ENCODE results near the gene SEPHS2.

Gene SEPHS2

GRCh38 chr16:30429418-30429677 lies 16.3 kb downstream of the SEPHS2 start:
- no peak for DNase-seq

DNA sequence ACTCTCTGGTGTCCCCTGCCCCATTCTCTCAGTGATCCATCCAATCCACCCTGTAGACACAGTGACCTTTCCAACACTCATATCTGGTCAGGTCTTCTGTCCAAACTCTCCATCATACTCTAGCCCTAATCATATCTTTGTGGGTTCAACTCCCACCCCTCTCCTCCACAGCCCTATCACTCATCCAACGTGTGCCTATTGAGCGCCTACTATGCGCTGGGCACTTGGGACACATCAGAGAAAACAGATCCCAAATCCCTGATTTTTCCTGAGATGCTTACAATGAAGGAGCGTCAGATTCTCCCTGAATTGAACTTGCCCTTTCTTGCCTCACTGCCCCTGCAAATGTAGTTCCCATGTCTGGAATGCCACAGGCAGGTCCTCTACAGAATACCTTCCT lies 17.6 kb downstream of the SEPHS2 start:
- no peak for DNase-seq

- no peak for DNase-seq
Measured at GRCh38 chr16:30421010-30421409, 24.7 kb downstream of the SEPHS2 start.

DNA sequence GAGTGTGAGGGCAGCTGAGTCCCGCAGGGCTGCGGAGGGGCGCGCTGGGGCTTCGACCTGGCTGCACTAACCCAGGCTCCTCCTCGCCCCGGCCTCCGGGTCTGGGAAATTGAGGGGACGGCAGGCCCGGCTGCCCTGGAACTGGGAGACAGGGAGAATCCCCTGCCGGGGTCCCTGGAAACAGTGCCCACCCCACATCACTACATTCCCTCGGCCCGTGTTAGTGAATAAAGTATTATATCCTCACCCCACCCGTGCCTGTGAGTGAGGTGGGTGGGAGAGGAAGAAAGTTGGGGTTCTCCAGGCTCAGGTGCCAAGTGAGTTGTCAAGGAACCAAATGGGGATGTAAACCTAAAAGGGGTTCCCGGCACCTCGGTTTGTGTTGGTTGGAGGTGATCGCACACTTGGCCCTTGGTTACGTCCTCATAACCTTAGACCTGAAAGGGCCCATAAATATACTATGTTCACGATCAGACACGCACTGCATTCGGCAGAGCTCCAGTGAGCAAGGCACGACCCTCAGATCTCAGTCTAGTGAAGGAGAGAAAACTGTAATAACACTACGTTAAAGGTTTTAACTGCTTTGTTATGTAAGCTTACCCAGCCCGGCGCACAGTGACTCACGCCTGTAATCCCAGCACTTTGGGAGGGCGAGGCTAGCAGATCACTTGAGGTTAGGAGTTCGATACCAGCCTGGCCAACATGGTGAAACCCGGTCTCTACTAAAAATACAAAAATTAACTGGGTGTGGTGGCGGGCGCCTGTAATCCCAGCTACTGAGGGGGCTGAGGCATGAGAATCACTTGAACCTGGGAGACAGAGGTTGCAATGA lies 27.1 kb downstream of the SEPHS2 start:
- DNase-seq: no peak

- peak; percentile 70 for DNase-seq
Measured at GRCh38 chr16:30417529-30418349, 27.9 kb downstream of the SEPHS2 start.

GRCh38 chr16:30416624-30417528 lies 28.8 kb downstream of the SEPHS2 start:
- no peak for DNase-seq

DNA sequence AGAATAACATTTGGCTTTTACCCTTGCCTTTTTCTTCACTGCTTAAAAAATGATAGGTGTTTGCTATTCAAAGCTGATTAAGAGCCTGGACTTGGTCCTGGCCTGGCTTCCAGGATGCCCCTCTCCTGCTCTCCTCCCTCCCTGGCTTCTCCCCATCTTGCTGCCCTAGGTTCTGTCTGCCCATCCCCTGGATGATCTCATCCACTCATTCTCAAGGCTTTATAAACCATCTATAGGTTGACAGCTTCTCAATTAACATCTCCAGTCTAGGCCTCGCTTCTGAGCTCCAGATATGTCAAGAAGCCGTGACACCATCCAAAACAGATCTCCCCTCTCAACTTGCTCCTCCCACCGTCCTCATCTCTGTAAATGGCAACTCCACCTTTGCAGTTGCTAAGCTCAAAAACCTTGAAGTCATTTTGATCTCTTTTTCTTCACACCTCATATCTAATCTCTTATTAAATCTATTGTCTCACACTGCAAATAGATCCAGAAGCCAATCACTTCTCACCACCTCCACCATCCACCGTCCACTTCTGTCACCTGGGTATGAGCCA lies 29.5 kb downstream of the SEPHS2 start:
- DNase-seq: no peak

- no peak for DNase-seq
Measured at GRCh38 chr16:30414159-30414558, 31.5 kb downstream of the SEPHS2 start.

DNA sequence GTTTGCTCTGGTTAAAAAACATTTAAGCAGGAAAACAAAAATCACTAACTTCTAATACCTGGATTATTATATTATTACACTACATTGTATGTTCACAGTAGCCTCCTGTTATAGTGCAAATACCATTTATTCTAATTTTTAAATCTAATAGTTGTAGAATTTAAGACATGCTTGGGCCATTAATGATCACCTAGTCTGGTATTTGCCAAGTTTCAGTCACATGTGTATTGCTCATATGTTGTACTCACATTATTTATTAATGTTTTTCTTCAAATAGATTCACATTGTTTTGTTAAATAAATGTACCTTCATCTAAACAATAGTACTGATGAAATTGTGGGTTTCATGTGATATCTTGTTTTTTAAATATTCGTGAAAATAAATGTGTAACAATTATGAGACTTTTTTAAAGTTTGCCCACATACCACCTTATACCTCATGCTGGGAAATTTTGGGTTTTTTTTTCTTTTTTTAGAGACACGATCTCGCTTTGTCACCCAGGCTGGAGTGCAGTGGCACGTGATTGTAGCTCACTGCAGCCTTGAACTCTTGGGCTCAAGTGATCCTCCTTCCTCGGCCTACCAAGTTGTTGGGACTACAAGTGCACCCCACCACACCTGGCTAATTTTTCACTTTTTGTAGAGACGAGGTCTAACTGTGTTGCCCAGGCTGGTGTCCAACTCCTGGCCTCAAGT lies 32.4 kb downstream of the SEPHS2 start:
- no peak for DNase-seq

DNA sequence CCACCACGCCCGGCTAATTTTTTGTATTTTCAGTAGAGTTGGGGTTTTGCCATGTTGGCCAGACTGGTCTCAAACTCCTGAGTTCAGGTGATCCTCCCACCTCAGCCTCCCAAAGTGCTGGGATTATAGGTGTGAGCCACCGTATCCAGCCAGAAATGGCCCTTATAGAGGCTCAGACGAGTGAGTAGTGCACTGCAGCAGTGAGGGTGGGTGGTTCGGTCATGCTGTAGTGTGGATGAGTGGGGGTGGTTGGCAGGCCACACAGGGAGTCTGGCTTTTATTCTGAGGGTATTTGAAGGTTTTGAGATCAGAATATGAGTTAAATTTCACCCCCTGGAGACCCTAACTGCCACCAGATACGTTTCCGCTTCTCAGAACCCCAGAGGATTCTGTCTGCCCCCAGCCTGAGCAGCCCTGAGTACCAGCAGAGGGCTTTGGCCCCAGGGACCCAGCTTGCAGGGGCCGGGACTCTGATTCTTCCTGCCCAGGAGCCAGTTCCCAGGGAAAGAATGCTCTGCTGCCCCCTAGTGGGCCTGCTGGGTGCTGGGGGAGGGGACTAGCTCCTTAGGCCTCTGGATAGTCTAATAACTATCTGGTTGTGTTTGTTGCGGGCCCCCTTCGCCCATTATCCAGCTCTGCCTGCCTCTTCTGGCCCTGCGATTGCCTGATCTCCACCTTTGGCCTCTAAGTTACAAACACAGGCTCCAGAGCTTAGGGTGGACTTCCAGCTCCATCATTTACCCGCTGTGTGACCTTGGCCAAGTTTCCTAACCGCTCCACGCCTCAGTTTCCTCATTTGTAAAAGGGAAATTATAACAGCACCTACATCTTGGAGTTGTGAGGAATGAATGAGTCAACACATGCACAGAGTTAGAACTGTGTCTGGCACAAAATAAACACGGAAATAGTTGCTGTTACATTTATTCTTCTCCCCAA lies 36.3 kb downstream of the SEPHS2 start:
- DNase-seq: peak; percentile 69

DNA sequence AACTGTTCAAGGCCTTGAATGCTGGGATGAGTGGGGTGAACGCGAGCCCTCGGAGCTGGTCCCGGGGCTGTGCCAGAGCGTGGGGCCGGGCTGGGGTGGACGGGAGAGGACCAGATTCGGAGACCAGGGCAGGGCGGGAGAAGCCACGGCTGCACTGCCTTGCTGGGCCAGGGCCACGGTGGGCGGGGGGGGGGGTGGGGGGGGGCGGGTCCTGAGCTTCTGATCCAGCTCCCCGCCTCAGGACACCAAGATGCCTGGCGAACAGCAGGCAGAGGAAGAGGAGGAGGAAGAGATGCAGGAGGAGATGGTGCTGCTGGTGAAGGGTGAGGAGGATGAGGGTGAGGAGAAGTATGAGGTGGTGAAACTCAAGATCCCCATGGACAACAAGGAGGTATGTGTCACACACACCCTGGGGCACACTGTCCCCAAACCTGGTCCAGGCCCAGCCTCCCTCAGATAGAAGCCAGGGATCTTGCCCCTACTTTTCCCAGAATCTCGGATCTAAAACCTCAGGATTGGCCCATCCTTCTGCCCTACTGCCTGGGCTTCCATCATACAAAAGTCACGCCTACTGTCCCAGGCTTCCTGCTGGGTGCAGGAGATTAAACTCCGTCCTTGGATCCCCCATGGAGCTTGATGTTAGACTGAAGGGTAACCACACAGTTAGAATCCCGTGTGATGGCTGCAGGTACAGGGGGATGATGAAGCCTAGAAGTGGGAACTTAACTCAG lies 37.7 kb downstream of the SEPHS2 start:
- no peak for DNase-seq

- peak; percentile 80 for DNase-seq
Measured at GRCh38 chr16:30407102-30407803, 38.4 kb downstream of the SEPHS2 start, which contains the start of gene ZNF771. TSS of gene ZNF771 (plus strand) at chr16:30407606. CDS start at chr16:30408054, 448 bp downstream.

- DNase-seq: no peak
Measured at GRCh38 chr16:30406795-30407101, 38.9 kb downstream of the SEPHS2 start.

GRCh38 chr16:30401768-30402425 lies 43.8 kb downstream of the SEPHS2 start:
- DNase-seq: no peak

DNA sequence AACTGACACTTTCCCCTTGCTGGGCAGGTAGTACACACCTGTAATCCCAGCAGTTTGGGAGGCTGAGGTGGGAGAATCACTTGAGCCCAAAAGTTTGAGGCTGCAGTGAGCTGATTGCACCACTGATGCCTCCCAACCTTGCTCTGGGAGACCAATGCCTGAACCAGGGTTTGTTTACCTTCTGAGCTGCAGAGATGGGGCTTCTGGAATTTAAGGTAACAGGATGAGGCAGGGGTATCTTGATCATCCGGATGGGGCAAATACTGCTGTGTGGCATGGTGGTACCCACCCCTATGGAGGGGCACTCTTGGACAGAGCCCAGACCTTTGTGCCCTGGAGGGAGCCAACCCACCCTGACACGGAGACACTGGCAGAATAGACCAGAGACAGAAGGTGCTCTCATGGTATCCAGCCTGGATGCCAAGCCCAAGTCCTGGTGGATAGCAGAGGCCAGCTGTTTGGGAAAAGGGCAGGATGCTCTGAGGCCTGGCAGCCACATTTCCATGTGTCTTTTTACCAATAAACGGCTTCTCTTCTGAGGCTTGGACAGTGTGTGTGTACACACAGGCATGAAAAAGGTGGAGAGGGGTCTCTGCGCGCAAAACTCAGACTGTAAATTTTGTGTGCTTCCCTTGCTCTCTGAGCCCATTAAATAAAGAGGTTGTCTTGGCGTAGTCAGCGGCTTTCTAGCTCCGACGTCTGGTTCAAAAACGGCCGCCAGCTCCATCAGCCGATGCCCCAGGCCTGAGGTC lies 46.1 kb downstream of the SEPHS2 start:
- no peak for DNase-seq

DNA sequence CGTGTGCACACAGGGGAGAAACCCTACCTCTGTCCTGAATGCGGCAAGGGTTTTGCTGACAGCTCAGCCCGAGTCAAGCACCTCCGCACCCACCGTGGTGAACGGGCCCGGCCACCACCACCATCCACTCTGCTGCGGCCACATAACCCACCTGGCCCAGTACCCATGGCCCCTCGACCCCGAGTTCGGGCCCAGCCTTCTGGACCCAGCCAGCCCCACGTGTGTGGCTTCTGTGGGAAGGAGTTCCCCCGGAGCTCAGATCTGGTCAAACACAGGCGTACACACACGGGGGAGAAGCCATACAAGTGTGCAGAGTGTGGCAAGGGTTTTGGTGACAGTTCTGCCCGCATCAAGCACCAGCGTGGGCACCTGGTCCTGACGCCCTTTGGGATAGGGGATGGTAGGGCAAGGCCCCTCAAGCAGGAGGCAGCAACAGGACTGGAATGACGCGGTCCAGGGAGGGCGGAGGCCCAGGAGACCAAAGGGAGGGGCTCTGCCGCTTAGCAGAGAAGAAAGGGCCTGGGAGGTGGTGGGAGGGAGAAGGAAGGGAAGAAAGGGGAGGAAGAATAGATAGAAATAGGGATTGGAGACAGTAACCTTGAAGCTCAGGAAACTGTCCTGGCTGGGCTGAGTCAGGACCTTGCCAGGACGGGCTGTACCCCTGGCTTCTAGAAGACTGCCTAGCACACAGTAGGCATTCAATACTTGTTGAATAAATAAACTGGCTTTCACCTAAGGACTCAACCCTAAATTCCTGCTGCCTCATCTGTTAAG lies 46.8 kb downstream of the SEPHS2 start:
- no peak for DNase-seq

GRCh38 chr16:30397776-30398660 lies 47.7 kb downstream of the SEPHS2 start:
- no peak for DNase-seq

All from NCI-H226 (cell line).